ENCODE data around the gene ATP5IF1.

Gene ATP5IF1

GRCh38 chr1:28265577-28265976, 29.7 kb downstream of the ATP5IF1 start:
- no peak for DNase-seq (ENCODE audit: low read depth)

- DNase-seq (ENCODE audit: low read depth), result no peak
Observed at GRCh38 chr1:28266920-28267322, 31.0 kb downstream of the ATP5IF1 start.

GRCh38 chr1:28267633-28268032, 31.7 kb downstream of the ATP5IF1 start:
- no peak for DNase-seq (ENCODE audit: low read depth)

GRCh38 chr1:28269529-28269928, 33.6 kb downstream of the ATP5IF1 start:
- no peak for DNase-seq (ENCODE audit: low read depth)

- DNase-seq (ENCODE audit: low read depth), result no peak
Observed at GRCh38 chr1:28272215-28272852, 36.4 kb downstream of the ATP5IF1 start.

- DNase-seq (ENCODE audit: low read depth), result no peak
Observed at GRCh38 chr1:28273216-28273860, 37.4 kb downstream of the ATP5IF1 start.

- no peak for DNase-seq (ENCODE audit: low read depth)
Observed at GRCh38 chr1:28278763-28279162, 42.8 kb downstream of the ATP5IF1 start.

GRCh38 chr1:28279721-28280120, 43.8 kb downstream of the ATP5IF1 start:
- DNase-seq (ENCODE audit: low read depth), result no peak

GRCh38 chr1:28280501-28280900, 44.6 kb downstream of the ATP5IF1 start:
- DNase-seq (ENCODE audit: low read depth), result no peak

GRCh38 chr1:28280977-28281381, 45.1 kb downstream of the ATP5IF1 start:
- DNase-seq (ENCODE audit: low read depth), result no peak

- no peak for DNase-seq (ENCODE audit: low read depth)
Observed at GRCh38 chr1:28281608-28282425, 45.9 kb downstream of the ATP5IF1 start.

GRCh38 chr1:28282426-28283407, 46.8 kb downstream of the ATP5IF1 start:
- DNase-seq (ENCODE audit: low read depth), result no peak

- no peak for DNase-seq (ENCODE audit: low read depth)
Observed at GRCh38 chr1:28286111-28286510, 50.2 kb downstream of the ATP5IF1 start.
